Measurements from ENCODE around the gene PNPLA5.

GRCh38 chr22:43833286-43834240 lies 58.2 kb downstream of the PNPLA5 start:
- no peak for TF ChIP-seq GABPA (IDR thresholded peaks at IDR 0.05; ENCODE audit: low read depth)
- no peak for TF ChIP-seq CTCF (IDR thresholded peaks at IDR 0.05; ENCODE audit: insufficient read depth, low read length)

All from HL-60 (cell line).